ENCODE results near the gene SHLD3. TPM values are rescaled to one million over a fixed set of nuclear protein-coding genes. Genes with fewer than 3 reads are reported as not detected.

The SHLD3 gene
- total RNA-seq, 1 experiment from 2014 or later, result 2.8 TPM

DNA sequence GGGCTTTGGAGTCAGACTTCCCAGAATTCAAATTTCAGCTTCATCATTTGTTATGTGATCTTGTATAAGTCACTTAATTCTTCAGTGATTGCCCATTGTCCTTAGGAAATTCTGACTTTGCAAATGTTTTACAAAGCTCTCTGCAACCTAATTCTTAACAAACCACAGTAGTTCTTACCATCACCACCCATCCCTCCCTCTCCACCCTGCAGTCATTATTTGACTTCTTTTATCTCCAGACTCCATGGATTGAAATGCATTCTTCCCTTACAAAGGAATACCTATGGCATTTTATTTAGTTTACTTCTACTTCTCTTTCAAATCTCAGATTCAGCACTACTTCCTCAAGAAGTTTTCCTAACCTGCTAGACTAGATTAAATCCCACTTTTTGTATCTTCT, 23.1 kb downstream of the SHLD3 start:
- Histone ChIP-seq H2AFZ (ENCODE audit: low read depth, low read length, poor library complexity, severe bottlenecking) (no peak overlapping the region), H3K9me2 (ENCODE audit: insufficient read depth) (no peaks in the 10 kb centered on the region), H3K9ac (ENCODE audit: low read length) (no peak overlapping the region), H3K4me1 (ENCODE audit: control insufficient read depth in 1 of 2, insufficient read depth in 2 of 2, low read length in 2 of 2) (no peaks in the 10 kb centered on the region), H3K4me3 (replicated peaks in 1 of 2; ENCODE audit: low read depth in 1 of 2, low read length in 2 of 2) (no peak overlapping the region), H3K27me3 (ENCODE audit: insufficient read depth, low read length) (no peaks in the 10 kb centered on the region), H3K27ac (ENCODE audit: low read depth, low read length) (no peak overlapping the region), H3K4me2 (ENCODE audit: low read length) (no peak overlapping the region), H4K20me1 (ENCODE audit: insufficient read depth) (no peaks in the 10 kb centered on the region), H3K79me2 (ENCODE audit: insufficient read depth, low read length) (no peaks in the 10 kb centered on the region), H3K36me3 (ENCODE audit: control insufficient read depth in 1 of 2, insufficient read depth in 2 of 2, low read length in 2 of 2) (no peaks in the 10 kb centered on the region; a peak in 1 of 4 replicates), H3K9me3 (ENCODE audit: control insufficient read depth in 1 of 2, insufficient read depth in 1 of 2, low read depth in 1 of 2, low read length in 2 of 2) (no peaks in the 10 kb centered on the region)
- ChIA-PET CTCF (no interaction called here), POLR2A (no interaction called here), RAD21 (ENCODE audit: low non-redundant PET in 1 of 2, low total read pairs in 2 of 2, uncharacterized antibody in 2 of 2, unreplicated experiment in 2 of 2) (no interaction called here)
- no peak for TF ChIP-seq SP1 (IDR thresholded peaks at IDR 0.05; ENCODE audit: low read depth)
- TF ChIP-seq, protein P1, sequence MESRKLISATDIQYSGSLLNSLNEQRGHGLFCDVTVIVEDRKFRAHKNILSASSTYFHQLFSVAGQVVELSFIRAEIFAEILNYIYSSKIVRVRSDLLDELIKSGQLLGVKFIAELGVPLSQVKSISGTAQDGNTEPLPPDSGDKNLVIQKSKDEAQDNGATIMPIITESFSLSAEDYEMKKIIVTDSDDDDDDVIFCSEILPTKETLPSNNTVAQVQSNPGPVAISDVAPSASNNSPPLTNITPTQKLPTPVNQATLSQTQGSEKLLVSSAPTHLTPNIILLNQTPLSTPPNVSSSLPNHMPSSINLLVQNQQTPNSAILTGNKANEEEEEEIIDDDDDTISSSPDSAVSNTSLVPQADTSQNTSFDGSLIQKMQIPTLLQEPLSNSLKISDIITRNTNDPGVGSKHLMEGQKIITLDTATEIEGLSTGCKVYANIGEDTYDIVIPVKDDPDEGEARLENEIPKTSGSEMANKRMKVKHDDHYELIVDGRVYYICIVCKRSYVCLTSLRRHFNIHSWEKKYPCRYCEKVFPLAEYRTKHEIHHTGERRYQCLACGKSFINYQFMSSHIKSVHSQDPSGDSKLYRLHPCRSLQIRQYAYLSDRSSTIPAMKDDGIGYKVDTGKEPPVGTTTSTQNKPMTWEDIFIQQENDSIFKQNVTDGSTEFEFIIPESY (IDR thresholded peaks at IDR 0.05; ENCODE audit: extremely low read depth, insufficient replicate concordance, low read length), result no peak
- TF ChIP-seq ZFX (IDR thresholded peaks at IDR 0.05), result no peak
- no peak for ATAC-seq
- no peak for DNase-seq (ENCODE audit: low read depth, low spot score)
- intact Hi-C loops (cut with micrococcal nuclease), result no loop called here
- BruUV-seq (replicated peaks), result no TSS peak

DNA sequence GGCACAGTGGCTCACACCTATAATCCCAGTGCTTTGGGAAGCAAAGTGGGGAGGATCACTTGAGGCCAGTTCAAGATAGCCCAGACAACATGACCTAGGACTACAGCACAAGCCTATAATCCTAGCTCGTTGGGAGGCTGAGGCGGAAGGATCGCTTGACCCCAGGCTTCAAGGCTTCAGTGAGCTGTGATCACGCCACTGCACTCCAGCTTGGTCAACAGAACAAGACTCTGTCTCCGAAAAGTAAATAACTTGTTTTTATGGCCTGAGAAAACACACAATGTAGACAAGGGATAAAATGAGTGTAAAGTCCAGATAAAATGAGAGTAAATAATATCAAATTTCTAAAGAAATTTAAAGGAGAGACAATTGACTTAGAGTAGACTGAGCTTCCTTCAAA, 26.3 kb downstream of the SHLD3 start:
- no peaks in the 10 kb centered on the region for H3K79me2 ChIP-seq (ENCODE audit: insufficient read depth, low read length)
- no peak overlapping the region for H2AFZ ChIP-seq (ENCODE audit: low read depth, low read length, poor library complexity, severe bottlenecking)
- no peaks in the 10 kb centered on the region for H3K36me3 ChIP-seq (ENCODE audit: control insufficient read depth in 1 of 2, insufficient read depth in 2 of 2, low read length in 2 of 2)
- no peaks in the 10 kb centered on the region for H3K27me3 ChIP-seq (ENCODE audit: insufficient read depth, low read length)
- ATAC-seq, result no peak
- H4K20me1 ChIP-seq (ENCODE audit: insufficient read depth), result no peaks in the 10 kb centered on the region
- no peak for DNase-seq (ENCODE audit: low read depth, low spot score)
- no peaks in the 10 kb centered on the region for H3K9me3 ChIP-seq (ENCODE audit: control insufficient read depth in 1 of 2, insufficient read depth in 1 of 2, low read depth in 1 of 2, low read length in 2 of 2)
- intact Hi-C loops (cut with micrococcal nuclease), result no loop called here
- H3K4me1 ChIP-seq (ENCODE audit: control insufficient read depth in 1 of 2, insufficient read depth in 2 of 2, low read length in 2 of 2), result no peaks in the 10 kb centered on the region
- no peak overlapping the region for H3K9ac ChIP-seq (ENCODE audit: low read length)
- CTCF ChIA-PET, result interaction anchor here (1.1 kb wide), 1 partner anchor 14 kb away, joined by 5 read pairs; no protein-coding TSS in a partner anchor
- POLR2A ChIA-PET, result no interaction called here
- TF ChIP-seq SRF (IDR thresholded peaks at IDR 0.05; ENCODE audit: low read depth), result no peak
- TF ChIP-seq EZH2 (IDR thresholded peaks at IDR 0.05), result no peak
- TF ChIP-seq, protein P2, sequence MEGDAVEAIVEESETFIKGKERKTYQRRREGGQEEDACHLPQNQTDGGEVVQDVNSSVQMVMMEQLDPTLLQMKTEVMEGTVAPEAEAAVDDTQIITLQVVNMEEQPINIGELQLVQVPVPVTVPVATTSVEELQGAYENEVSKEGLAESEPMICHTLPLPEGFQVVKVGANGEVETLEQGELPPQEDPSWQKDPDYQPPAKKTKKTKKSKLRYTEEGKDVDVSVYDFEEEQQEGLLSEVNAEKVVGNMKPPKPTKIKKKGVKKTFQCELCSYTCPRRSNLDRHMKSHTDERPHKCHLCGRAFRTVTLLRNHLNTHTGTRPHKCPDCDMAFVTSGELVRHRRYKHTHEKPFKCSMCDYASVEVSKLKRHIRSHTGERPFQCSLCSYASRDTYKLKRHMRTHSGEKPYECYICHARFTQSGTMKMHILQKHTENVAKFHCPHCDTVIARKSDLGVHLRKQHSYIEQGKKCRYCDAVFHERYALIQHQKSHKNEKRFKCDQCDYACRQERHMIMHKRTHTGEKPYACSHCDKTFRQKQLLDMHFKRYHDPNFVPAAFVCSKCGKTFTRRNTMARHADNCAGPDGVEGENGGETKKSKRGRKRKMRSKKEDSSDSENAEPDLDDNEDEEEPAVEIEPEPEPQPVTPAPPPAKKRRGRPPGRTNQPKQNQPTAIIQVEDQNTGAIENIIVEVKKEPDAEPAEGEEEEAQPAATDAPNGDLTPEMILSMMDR (IDR thresholded peaks at IDR 0.05 in 2 of 3, conservative IDR thresholded peaks at IDR 0.05 in 1 of 3; ENCODE audit: borderline replicate concordance in 1 of 3, insufficient read depth in 1 of 3, low read depth in 2 of 3, low read length in 2 of 3), result no peak
- TF ChIP-seq, protein P3, sequence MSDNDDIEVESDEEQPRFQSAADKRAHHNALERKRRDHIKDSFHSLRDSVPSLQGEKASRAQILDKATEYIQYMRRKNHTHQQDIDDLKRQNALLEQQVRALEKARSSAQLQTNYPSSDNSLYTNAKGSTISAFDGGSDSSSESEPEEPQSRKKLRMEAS (IDR thresholded peaks at IDR 0.05), result no peak
- TF ChIP-seq YY1 (IDR thresholded peaks at IDR 0.05; ENCODE audit: extremely low read depth, insufficient replicate concordance, low read depth, low read length), result no peak
- TF ChIP-seq, protein P1 (IDR thresholded peaks at IDR 0.05; ENCODE audit: extremely low read depth, insufficient replicate concordance, low read length), result no peak
- no peak for TF ChIP-seq SP1 (IDR thresholded peaks at IDR 0.05; ENCODE audit: low read depth)
- no peak for TF ChIP-seq EZH2phosphoT487 (IDR thresholded peaks at IDR 0.05; ENCODE audit: borderline replicate concordance)
- H3K4me2 ChIP-seq (ENCODE audit: low read length), result no peak overlapping the region
- BruUV-seq (replicated peaks), result no TSS peak
- no peaks in the 10 kb centered on the region for H3K9me2 ChIP-seq (ENCODE audit: insufficient read depth)
- H3K27ac ChIP-seq (ENCODE audit: low read depth, low read length), result no peak overlapping the region
- no peak overlapping the region for H3K4me3 ChIP-seq (replicated peaks in 1 of 2; ENCODE audit: low read depth in 1 of 2, low read length in 2 of 2)
- RAD21 ChIA-PET (ENCODE audit: low non-redundant PET in 1 of 2, low total read pairs in 2 of 2, uncharacterized antibody in 2 of 2, unreplicated experiment in 2 of 2), result no interaction called here
